Fibroblast of peridontal ligament (primary cell): ENCODE measurements around the gene LTC4S.

ENCODE experiments used
- DNase-seq: peaks from one replicate; pipeline ENCODE4 v3.0.0-alpha.2; 2010; ENCODE audit errors: extremely low read depth

Gene LTC4S

DNA sequence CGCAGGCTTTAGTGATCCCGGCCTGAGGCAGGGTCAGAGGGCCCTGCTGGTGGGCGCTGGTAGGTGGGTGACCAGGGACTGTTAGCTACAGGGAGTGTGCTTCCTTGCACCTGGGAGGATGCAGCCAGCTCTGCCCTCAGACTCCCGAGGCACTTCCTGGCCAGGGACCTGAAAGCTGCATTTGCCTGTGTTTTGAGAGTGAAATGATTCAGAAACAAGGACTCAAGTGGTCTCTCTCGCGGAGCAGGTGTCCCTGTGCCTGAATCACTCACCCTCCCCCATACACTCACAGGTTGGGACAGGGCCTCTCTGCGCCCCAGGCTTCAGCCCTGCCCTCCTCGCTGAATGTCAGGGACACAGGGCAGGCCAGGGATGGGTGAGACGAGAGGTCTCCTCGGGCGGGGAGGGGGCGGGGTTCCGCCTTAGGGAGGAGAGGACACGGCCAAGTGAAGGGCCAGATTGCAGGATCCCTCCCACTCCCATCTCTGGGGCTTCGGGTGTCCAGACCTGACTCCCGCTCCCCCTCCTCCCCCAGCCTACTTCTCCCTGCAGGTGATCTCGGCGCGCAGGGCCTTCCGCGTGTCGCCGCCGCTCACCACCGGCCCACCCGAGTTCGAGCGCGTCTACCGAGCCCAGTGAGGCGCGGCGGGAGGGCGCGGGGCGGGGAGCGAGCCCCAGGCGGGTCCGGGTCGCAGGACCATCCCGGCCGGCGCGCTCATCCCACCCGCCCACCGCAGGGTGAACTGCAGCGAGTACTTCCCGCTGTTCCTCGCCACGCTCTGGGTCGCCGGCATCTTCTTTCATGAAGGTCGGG is 1.5 kb downstream of the LTC4S start:
- DNase-seq: no peak

DNA sequence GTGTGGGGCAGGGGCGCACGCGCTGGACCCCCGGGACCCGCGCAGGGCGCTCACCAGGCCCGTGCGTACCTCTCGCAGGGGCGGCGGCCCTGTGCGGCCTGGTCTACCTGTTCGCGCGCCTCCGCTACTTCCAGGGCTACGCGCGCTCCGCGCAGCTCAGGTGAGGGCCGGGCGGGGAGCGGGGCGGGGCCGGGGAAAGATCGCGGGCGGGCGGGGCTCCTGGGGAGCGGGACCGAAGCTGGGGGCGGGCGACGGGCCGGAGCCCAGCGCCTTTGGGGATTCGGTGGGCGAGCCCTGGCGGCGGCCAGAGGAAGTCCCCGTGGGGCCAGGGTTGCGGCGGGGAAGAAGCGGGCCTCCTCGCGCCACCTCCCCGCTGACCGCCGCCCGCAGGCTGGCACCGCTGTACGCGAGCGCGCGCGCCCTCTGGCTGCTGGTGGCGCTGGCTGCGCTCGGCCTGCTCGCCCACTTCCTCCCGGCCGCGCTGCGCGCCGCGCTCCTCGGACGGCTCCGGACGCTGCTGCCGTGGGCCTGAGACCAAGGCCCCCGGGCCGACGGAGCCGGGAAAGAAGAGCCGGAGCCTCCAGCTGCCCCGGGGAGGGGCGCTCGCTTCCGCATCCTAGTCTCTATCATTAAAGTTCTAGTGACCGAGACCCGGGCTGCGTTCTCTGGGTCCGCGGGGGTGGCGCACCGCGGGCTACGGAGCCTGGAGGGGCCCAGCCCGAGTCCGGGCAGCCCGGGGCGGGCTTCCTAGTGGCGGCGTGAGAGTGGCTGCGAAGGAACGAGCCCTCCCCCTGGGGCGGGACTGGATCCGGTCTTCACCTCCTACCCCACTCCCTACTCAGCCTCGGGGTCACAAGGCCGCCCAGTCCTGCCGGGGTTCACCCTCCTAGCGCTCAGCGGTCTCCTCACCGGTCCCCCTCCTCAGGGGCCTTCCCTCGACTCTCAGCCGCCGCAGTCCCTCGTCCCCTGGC is 2.4 kb downstream of the LTC4S start:
- DNase-seq: peak; percentile 67

DNA sequence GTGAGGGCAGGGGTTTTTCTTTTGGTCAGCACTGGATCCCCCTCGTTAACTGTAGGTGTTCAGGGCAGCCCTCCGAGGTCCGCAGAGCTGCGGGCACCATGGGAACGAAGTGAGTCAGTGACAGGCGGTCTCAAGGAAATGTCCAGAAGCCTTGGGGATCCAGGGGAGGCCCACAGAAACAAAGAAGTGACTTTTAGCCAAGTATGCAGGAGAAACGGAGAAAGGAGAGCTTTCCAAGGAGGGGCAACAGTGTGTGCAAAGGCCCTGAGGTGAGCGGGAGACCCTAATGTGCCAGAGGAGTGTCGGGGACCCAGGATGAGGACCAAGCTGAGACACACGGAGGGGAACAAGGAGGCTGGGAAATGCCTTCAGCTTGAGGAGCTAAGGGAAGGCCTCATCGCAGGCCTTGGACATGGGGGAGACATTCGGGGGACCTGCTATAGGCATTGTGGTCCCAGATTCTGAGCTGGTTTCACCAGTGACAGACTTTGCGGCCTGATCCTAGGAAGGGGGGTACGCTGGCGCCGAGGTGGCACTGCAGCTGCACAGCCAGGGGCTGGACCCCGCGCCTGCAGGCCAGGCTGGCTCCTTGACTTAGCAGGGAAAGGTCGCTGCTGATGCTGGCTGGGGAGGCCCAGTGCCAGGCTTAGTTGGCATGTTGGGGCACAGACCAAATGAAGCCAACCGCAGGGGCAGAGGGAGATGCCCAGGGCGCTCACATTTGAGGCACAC is 3.3 kb downstream of the LTC4S start:
- DNase-seq: no peak

DNA sequence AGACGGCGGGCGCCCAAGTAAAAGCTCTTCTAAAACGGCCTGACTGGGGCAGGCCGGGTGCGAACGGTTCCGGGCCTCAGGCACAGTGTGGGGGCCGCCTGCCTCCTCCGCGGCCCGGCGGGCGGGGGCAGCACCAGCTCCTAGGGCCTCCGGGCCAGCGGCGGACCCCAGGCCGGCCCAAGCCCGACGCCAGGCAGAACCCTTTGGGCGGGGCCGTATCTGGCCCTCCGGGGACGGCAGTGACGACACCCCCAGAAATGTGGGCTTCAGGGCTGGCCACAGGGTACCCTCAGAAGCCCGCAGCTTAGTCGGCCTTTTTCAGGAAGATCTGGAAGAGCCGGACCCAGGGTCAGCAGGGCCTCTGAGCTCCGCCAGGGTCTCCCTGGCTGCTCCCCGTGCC is 4.0 kb downstream of the LTC4S start:
- no peak for DNase-seq

DNA sequence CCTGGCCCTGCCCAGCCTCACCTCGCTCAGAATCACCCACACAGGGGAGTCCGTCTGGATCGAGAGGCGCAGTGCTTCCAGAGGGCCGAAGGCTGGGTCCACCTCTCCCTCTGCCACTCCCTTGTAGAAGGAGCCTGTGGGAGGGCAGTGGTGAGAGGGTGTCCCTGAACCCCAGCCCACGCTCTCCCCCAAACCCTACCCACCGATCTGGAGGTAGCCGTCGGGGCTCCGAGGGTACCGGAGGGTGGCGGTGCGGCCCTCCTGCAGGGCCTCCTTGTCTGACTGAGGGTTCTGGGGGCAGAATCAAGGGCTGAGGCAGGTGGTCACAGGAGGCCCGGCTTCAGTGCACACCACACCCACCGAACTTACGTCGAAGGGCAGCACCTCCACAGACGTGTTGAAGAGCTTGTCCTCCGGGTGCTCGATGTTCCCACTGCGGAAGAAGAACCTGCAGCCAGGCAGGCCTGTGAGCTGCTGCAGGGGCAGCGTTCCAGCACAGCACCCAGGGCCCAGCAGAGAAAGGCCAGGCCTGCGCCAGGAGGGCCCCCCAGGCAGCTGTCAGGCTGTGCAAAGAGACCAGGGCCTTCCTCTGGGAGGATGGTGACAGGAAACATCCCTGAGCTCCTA is 4.5 kb downstream of the LTC4S start:
- DNase-seq: no peak

DNA sequence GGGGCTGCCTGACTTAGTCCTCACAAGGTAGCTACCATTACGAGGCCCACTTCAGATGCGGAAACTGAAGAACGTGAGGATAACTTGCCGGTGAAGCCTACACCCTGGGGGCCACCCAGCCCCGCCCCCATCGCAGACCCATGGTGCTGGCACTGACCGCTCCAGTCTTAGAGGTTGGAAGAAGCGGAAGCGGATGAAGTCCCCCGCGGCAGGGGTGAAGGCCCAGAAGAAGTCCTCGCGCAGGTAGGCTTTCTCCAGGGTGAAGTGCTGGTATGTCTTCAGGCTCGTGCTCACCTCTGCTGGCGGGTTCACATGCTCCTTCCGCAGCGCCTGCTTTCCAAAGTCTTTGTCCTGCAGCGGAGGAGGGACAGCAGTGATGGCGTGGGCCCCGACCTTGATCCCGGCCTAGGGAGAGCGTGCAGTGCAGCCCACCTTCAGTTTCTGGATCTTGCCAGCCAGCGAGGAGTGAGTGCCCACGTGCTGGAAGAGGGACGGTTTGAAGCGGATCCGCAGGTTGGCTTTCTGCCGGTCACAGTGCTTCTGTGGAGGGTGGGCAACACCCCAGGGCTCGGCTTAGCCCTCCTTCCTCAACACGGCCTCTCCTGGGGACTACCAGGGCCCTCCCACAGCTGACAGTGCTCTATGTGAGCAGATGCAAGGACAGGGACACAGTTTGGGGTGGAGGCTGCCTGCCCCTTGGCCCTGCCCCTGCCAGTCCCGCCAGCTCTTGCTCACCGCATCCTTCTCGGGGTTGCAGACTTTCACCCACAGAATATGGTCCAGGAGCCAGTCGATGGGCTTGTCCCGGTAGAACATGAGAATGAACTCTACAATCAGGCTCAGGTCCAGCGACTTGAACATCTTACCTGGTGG is 5.2 kb downstream of the LTC4S start:
- DNase-seq: no peak

DNA sequence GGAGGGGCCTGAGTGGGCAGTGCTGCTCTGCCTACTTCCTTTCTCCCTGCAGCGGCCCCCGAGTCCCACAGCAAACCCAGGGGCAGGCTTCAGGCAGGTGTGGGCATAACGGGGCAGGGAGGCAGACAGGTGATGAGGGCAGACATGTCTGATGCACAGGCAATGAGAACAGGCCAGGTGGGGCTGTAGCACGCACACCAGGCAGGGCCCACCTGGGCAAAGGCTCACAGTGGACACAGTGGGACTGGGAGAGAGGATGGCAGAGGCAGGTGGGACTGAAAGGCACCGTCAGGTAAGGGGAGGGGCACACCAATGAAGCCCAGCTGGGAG is 5.8 kb downstream of the LTC4S start:
- no peak for DNase-seq

DNA sequence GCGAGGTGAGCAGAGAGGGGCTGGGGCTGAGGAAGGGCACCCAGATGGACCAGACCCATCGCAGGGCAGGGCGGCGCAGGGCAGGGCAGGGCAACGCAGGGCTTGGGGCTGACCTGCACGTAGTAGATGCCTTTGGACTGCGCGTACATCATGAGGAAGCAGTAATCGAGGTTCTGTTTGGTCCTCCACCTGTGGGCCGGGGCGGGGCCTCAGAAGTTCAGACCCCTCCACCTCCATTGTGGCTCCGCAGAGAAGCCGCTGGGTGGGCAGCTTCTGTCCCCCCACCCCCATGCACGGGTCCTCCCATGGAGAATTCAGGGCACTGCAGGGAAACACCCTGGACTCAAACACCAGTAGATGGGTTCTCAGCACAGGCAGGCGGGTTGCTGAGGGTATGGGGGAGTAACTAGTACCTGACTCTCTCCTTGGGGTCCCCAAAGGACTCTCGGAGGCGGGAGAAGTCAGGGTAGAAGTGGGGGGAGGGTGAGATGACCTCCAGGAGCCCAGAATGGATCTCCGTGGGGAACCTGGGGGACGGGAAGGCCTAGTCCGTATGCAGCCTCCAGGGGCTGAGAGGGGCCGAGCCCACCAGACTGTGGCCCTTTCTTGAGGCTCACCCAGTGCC is 6.4 kb downstream of the LTC4S start:
- DNase-seq: no peak

DNA sequence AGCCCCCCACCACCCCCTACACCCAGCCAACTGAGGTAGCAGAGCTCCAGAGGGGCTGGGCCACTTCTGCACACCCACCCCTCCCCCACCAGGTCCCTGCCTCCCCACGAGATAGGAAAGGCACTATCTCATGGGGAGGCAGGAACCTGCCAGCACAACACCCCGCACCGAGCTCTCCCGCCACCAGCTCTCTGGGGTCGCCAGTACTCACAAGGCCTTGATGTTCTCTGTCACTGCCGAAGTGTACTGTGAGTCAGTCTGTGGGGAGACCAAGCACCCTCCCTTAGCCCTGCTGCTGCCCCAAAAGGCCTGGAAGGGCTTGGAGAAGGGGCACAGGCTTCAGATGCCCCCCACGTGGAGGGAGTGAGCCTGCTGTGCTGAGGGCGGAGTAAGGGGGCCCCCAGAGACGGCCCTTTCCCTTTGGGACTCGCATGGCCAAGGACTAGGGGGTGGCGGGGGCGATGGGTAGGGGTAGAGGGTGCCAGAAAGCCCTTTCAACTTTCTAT is 7.0 kb downstream of the LTC4S start:
- DNase-seq: no peak

DNA sequence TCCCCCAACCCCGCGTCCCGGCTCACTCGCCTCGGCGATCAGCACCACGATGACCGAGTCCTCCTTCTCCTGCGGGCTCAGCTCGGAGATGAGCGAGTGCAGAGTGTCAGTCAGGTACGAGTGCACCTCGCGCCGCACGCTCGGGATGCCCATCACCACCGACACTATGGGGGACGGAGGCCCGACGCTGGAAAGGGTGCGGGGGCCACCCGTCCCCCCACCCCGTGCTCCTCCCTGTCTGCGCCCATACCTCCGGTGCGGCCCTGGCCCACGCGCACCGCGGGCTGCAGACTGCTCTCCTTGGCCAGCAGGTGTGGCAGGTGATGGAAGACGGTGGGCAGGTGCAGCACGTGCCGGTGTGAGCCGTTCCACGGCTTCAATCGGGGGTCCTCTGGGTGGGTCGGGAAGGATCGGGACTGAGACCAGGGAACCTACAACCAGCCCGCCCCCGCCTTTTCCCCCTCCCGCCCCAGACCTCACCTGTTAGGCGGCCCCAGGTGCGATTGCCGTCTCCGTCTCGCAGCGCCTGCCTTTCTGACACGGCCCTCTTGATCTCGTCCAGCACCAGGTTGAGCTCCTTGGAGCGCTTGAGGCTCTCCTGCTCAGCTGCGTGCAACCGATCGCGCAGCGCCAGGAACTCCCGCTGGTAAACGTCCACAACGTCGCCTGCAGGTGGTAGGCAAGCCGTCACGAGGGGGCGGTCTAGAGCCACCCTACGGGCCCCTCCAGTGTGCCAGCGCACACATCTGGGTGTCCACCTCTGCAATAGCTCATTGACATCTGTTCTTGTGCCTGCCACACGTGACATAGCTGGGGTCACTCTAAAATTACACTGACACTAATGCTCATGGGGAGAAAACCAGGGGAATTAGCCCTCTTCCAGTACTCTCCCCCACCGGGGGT is 7.8 kb downstream of the LTC4S start:
- peak; percentile 35 for DNase-seq

DNA sequence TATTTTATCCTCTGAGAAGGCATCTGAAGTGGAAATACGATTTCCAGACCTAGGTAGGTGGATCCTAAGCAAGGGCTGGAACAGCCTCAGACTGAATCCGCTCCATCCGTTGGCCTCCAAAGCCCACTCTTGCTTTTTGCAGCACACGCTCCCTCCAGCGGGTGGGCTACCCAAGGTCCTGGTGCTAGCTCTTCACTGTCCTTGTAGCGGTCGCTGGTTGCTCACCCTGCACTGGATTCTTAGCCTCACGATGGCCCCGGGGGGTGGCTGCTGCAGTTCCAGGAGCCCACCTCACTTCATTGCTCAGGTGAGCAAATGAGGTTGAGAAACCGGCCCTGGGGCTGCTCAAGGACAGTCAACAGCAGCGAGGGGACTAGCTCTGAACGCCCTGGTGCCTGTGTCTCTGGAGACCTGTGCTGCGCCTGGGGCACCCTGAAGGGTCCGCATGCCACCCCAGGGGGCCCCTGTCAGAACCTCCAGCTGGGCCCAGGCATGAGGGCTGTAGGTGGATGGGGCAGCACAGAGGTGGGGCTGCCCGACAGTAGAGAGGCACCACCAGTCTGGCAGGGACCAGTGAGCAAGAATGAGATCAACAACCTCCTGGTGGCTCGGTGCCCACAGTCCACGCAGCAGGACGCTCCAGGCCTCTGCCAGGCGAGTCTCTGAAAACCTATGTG is 8.6 kb downstream of the LTC4S start:
- no peak for DNase-seq

DNA sequence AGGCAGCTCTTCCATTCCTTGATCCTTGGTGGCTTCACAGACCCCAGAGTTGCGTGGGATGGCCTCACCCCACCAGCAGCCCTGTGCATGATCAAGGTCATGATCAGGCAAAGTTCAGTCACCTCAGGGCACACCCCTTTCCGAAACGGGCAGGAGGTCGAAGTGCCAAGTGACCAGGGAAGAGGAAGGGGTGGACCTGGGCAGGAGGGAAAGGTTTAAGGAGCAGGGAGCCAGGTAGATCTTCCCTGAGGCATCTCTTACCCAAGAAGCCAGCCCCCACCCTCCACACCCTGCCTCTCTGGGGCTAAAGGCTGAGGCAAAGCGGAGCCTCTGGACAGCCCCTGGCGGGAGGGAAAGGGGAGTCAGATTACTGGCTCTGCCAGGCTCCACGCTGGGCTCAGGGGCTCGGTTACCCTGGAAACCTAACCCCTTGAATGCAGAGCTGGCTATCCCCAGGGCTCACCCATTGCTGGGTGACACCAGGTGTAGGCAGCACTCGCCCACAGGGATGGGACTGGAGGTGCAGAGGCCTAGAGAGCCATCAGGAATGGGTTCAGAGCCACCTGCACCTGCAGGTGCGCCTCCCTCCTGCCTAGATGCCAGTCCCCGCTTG is 9.3 kb downstream of the LTC4S start:
- no peak for DNase-seq

DNA sequence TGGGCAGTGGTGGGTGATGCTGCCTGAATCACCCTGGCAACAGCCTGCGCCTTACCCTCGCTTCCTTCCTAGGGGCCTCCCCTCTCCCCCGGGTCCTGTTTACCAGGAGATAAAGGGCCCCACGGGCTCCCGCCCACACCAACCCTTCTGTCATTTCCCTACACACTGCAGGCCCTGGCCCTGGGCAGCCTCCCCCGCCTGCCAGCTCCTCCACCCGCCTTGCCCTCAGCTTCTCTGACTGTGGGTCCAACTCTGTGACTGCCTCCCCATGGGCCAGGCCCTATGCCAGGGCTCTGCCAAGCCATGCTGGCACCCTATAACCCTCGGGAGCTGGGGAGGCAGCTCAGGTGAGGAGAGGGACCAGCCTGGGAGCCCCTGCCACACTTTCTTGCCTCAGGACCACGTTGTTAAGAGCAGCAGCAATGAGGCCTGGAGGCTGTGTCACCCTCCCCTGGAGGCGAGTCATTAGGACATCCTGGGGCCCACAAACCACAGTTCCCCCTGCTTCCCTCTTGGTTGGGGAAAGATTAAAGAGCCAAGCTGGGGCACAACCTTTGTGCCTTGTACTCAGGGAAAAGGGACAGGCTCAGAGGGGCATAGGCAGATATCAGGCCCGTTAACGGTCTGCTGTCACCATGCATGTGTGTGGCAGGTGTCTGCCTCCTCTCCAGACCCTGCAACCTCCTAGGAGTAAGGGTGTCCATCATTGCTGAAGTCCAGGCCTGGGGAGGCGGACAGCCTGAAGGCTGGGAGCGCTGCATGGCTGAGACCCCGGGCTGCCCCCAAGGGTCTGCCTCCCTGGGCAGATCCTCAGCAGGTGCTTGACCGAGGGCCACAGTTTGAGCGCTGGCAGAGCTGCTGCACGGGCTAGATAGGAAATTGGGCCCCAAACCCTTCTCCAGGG is 10.1 kb downstream of the LTC4S start:
- no peak for DNase-seq

DNA sequence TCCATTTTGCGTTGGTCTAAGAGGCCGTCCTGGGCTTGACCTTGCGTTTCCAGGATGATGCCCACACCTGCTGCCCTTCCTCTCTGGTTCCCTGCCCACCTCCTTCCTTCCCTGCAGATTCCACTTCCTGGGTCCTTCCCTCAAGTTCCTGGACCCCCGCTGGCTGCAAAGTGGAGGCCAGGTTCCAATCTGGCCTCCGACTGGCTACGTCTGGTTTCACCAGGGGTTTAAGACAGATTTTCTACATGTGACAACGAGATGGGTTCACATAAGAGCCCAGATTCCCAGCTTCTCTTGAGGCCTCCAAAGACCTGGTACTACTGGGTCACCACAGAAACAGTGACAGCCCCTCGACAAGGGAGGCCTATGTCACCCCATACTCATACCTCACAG is 10.8 kb downstream of the LTC4S start:
- DNase-seq: no peak

DNA sequence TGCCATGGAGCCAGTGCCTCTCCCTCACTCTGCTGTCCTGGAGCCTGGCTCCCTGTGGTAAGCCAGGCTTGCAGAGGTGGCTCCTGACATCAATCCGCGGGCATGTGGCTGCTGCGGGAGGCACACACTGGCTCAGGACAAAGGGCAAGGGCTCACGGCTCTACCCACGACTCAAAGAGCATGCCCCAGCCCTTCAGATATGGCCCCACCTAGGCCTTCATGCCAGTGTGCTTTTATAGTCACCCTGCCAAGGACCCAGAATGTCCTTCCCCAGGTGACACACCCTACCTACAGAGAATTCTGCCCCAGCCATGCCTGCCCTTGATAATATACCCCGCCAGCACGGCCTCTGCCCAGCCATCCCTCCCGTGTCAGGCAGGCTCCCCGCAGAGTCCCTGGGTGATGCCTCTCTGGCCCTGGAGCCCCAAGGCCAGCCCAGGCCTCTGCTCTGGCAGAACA is 11.3 kb downstream of the LTC4S start:
- no peak for DNase-seq

DNA sequence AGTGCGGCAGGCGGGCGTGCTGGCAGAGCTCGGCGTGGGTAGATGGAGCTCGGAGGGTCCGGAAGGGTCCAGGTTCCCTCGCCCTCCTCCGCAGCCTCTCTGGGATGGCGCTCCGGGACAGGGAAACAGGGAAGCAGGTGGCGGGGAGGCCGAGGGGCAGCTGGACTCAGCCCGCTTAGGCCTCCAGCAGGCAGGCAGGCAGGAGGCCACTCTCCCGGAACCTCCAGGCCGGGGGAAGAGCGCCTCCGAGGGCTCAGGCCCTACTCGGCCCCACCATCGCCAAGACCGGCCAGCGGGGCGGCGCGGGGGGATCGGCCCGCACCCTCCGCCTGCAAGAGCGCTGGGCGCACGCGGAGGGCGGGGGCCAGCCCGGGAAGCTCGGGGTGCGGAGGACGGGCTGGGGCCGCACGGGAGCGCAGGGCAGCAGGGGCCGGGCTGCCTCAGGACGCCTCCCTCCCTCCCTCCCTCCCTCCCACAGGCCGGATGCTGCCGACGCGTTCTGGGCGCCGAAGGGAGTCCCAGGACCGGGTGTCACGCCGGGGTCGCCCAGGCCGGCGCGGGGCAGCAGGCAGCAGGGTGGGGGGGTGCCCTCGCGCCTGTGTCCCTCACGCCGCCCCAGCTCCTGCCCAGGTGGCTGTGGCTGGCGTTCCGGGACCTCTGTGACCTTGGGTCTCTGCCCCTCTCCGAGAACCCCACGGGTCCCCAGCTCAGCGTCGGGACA is 11.9 kb downstream of the LTC4S start:
- DNase-seq: no peak
